HG02943 (cell line): Measurements from ENCODE around the gene DIAPH1.

Experiments
- ATAC-seq: cut with Tn5 transposase; IDR thresholded peaks from one replicate; pipeline ENCODE4 v1.9.1; 2021; ENCODE audit warnings: mild to moderate bottlenecking, low read depth, moderate library complexity; ENCODE audit not compliant: unreplicated experiment

DIAPH1 gene

DNA sequence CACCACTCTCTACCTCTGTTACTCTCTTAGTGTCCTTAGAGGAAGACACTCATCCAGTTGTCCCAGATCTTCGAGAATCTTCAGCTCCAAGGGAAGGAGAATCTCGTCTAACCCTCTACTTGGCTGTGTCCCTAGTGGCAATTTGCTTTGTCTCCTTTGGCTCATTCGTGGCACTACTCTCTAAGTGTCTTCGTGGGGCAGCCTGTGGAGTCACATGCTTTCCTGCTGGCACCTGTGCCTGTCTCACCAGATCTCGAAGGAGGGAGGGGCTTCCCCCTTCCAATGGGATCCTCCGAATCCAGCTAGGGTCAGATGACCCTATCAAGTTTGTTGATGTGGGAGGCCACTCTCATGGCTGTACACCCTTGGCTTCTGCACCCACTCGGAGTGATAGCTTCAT, 131.7 kb downstream of the DIAPH1 start:
- ATAC-seq: no peak

DNA sequence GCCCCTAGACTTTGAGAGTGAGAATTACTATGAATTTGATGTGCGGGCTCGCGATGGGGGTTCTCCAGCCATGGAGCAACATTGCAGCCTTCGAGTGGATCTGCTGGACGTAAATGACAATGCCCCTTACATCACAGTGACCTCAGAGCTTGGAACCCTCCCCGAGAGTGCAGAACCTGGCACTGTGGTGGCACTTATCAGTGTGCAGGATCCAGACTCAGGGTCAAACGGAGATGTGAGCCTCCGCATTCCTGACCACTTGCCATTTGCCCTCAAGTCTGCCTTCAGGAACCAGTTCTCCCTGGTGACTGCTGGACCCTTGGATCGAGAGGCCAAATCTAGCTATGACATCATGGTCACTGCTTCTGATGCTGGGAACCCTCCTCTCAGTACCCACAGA, 132.7 kb downstream of the DIAPH1 start:
- ATAC-seq: no peak

DNA sequence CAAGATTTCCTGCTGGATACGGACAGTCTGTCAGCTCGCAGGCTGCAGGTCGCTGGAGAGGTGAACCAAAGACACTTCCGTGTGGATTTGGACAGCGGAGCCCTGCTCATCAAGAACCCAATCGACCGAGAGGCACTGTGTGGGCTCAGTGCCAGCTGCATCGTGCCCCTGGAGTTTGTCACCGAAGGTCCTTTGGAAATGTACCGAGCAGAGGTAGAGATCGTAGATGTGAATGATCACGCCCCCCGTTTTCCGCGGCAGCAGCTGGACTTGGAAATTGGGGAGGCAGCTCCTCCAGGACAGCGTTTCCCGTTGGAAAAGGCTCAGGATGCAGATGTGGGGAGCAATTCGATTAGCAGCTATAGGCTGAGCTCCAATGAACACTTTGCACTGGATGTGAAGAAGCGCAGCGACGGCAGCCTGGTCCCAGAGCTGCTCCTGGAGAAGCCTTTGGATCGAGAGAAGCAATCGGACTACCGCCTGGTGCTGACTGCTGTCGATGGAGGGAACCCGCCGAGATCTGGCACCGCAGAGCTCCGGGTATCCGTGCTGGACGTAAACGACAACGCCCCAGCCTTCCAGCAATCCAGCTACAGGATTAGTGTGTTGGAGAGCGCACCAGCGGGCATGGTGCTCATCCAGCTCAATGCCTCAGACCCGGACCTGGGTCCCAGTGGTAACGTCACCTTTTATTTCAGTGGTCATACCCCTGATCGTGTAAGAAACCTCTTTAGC, 133.3 kb downstream of the DIAPH1 start:
- ATAC-seq: no peak

GRCh38 chr5:141484641-141485311, 134.0 kb downstream of the DIAPH1 start, which contains the start of gene PCDHGC4:
Gene PCDHGC4, plus strand, starts transcription at chr5:141485030. Its CDS starts 144 bp downstream, at chr5:141485174.
- no peak for ATAC-seq

GRCh38 chr5:141484310-141484640, 134.5 kb downstream of the DIAPH1 start:
- no peak for ATAC-seq

GRCh38 chr5:141483902-141484301, 134.9 kb downstream of the DIAPH1 start:
- no peak for ATAC-seq

DNA sequence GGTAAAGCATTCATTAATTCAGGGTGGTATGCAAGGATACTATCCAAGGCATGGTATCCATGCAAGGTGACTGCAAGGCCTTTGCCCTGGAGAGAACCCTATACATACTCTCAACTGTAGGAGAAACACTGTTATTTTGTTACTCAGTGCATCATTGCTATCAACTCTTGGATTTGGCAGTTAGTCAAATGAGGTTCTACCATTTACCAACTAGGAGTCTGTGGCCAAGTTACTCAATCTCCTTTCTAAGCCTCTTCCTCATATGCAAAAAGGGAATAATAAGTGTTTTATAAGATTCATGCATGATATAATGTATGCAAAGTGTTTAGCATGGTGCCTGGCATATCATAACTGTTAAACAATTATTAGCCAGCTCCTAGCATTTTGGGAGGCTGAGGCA, 139.0 kb downstream of the DIAPH1 start:
- ATAC-seq: no peak

GRCh38 chr5:141478321-141478945, 140.4 kb downstream of the DIAPH1 start:
- ATAC-seq: no peak

GRCh38 chr5:141477815-141478214, 141.0 kb downstream of the DIAPH1 start:
- no peak for ATAC-seq

GRCh38 chr5:141477044-141477575, 141.7 kb downstream of the DIAPH1 start:
- ATAC-seq: no peak

- peak; percentile 35 for ATAC-seq
These were observed 142.5 kb downstream of the DIAPH1 start for GRCh38 chr5:141476132-141476911.

GRCh38 chr5:141475625-141476131, 143.1 kb downstream of the DIAPH1 start, which contains the start of gene PCDHGC3:
Gene PCDHGC3, plus strand, starts transcription at chr5:141475966. Its CDS starts 151 bp downstream, at chr5:141476117.
- ATAC-seq: peak; percentile 67

DNA sequence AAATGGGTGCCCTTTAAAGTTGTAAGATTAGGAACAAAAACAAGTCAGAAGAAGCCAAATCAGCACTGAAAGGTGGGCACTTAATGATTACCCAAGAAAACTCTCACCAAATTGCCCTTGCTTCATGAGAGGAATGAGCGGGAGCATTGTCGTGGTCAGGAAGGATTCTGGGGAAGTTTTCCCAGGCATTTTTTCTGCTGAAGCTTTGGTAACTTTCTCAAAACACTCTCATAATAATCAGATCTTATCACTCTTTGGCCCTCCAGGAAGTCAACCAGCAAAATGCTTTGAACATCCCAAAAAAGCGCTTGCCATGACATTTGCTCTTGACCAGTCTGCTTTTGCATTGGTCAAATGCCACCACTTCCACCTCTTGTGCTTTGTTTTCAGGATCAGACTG, 153.4 kb downstream of the DIAPH1 start:
- no peak for ATAC-seq
